Breast epithelium (tissue), 3 donors: Measurements from ENCODE around the gene C2CD2L.

Experiments used
- CTCF ChIP-seq, 3 donors: fragments of 450-650 bp; IDR thresholded peaks; one replicate each; pipeline ENCODE4 v1.5.1; 2016 to 2017; ENCODE audit warnings: antibody characterized with exemption in 3 of 3, mild to moderate bottlenecking in 3 of 3, moderate library complexity in 3 of 3
- POLR2A ChIP-seq: fragments of 450-650 bp; IDR thresholded peaks from one replicate; pipeline ENCODE4 v1.6.1; 2016; ENCODE audit warnings: antibody characterized with exemption, mild to moderate bottlenecking, moderate library complexity
- POLR2AphosphoS5 ChIP-seq, 3 donors: sonication (generic); formaldehyde crosslinking; IDR thresholded peaks; one replicate each; pipeline ENCODE4 v1.6.1; 2017; ENCODE audit warnings: antibody characterized with exemption in 3 of 3

DNA sequence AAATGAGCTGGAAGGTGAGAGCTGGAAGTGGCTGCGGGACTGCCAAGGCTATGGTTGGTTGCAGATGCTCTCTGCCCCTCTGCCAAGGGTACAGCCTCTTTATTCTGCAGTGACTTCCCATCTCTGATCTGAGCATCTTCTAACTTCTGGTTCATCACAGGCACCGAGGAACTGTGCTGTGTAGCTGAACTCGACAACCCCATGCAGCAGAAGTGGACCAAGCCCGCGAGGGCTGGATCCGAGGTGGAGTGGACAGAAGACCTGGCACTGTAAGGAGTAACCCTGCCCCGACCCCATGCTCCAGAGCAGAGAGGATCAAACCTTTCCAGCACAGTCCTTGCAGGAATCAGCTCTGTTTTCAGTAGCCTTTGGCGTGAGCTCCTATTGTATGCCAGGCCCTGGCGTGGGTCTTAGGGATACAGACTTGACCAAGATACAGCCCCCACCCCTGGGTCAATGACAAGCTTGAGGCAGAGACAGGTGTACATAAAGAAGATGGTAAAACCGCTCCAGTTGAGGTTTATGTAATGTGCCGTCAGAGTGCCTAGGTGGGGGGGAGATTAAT lies 4.3 kb downstream of the C2CD2L start:
- TF ChIP-seq CTCF (IDR thresholded peaks at IDR 0.05) = no peak
- TF ChIP-seq POLR2AphosphoS5 (IDR thresholded peaks at IDR 0.05) = no peak
- no peak for TF ChIP-seq POLR2A
